ENCODE data around the gene TNK2.
"Not testable (repeated sequence)": the region's sequence is repeated elsewhere in the genome, so short reads cannot be mapped to it uniquely, and the experiment has no call there.

Gene TNK2

DNA sequence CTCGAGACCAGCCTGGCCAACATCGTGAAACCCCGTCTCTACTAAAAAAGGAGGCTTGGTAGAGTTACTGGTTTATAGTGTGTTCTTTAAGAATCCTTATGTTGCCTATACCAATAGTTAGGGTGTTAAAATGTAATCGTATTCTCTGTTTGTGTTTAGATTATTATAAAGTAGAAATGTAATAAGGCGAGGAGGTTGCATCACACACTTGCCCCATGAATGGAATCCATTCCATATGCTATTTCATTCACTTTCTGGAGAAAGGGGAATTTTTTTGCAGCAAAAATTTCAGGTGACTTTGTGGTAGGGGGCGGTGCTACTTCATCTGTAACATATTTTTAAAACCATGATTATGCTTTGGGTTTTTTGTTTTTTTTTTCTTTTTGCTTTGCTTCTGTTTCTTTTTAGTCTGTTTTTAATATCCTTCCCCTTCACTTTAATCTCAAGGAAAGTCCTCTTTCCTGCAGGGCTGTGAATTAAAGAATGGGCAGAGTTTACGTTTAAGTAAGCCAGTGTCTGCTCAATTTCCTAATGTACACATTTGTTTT is 63.6 kb downstream of the TNK2 start:
- DNase-seq: no peak

DNA sequence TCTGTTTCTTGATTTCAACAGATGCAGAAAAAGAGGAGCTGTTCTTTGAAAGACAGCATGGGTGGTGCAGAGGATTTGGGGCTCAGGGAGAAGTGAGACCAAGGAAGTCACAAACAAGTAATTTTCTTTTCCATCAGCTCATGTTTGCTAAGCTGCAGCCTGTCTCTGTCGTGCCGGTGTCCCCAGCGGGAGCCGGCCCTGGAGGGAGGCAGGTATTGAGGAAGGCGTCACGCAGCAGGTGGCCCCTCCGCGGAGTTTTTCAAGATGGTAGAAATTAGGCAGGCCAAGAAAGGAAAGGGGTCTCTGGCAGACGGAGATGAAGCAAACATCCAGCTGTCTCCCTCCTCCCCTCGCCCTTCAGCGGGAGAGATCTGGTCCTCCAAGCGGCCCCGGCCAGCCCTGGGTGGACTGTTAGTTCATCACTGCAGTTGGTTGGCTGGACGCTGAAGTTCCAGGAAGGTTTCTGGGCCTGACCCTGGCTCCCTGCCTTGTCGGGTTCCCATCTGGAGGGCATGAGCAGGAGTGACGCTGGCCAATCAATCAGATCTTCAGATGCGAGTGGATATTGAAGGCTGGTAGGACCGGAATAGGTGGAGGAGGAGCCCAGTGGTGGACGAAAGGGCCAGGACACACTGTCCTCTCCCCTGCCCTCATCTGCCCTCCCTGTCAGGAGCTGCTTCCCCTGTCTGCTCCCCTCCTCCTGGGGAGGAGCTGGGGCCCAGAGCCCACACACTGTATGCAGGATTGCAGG is 68.9 kb downstream of the TNK2 start:
- DNase-seq: no peak

DNA sequence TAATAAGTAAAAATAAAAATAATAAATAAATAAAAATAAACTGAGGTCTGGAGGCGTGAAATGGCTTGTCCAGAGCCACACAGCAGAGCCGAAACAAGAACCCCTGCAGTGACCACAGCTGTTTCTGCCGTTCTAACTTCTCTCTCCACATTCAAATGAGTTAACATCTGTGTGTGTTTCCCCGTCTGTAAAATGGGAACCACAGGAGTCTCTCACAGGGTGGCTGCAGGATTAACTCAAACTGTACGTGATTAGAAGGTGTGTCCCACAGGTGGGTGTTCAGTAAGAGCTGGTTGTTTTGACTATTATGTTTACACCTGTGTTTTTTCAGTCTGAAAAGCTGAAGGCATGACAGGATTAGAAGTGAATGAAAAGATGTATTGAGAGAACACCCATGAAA is 69.6 kb downstream of the TNK2 start:
- no peak for DNase-seq

DNA sequence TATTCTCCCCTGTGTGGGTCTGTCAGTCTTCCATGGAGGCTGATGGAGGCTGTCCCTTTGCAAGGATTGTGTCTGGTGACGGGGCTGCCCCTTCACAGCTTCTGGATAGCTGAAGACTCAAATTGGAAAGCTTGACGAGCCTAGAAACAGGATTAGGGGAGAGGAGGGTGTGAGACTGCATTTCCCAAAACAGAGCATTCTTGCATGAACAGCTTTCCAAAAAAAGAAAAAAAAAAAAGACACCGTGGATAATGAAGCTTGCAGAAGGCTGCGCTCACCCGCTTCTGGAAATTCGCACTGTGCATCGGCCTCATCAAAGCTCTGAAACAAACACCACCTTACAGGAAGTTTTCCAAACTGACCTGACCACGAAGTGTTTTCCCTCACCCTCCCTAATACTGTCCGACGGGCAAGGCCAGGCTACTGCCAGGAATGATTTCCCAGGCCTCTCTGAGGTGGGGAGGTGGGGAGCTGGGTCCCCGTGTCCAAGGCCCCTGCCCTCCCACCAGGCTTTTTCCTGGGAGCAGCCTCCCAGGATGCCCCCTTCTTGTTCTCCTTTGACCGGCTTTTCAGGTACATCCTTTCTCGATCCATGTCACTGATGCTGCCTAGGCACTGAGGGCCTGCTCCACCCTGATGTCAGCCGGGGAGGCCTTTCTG is 71.7 kb downstream of the TNK2 start:
- DNase-seq: no peak

DNA sequence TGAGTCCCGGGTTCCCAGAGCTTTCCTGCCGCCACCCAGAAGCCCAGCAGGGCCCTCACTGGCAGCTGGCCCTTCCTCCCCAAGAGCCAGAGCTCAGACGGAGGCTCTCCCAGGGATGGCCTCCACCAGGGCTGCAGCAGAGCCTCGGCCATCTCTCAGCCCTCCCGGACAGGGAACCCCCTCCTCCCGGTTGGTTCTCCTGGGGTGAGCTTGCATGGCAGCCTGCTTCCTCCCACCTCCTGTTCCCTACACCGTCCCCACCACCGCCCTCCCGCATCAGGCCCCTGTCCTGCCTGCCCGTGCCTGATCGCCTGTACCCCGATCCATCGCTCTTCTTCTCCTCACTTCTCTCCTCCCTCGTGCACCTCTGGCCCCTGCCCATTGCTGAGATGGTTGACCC is 72.6 kb downstream of the TNK2 start:
- no peak for DNase-seq

DNA sequence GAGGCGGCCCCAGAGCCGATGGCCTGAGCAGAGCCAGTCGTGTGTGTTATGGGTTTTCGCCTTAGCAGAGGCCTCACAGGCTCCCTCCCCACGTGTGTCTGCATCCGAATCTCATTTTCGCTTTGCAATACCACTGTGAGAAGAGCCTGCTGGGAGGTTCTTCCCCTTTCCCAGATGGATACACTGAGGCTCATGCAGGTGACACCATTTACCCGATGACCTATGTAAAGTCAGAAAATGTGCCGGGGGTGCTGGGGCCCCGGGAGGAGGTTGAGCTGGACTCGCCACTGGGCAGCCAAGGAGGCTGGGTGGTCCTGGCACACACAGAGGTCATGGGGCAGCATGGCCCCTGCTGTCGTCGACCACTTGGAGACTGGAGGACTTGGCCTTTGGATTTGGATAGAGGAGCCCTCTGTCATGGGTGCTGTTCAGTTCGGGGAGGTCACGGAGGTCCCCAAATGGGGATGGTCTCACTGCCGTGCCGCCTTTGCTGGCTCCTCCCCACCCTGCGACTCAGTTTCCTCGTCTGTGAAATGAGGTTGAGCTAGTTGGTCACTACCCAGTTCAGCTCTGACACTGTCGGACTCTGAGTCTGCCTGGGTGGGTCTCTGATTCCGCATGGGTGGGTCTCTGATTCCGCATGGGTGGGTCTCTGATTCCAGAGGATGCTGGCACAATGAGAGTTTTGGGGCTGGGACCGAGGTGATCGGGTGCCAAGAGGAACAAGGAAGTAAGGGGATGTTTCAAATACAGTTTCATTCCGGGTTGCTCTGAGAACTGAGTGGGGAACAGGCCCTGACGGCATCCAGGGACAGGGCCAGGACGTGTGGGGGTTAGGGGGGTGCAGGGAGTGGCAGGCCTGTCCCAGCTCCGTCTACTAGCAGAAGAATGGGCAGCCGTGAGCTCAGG is 73.4 kb downstream of the TNK2 start:
- no peak for DNase-seq

DNA sequence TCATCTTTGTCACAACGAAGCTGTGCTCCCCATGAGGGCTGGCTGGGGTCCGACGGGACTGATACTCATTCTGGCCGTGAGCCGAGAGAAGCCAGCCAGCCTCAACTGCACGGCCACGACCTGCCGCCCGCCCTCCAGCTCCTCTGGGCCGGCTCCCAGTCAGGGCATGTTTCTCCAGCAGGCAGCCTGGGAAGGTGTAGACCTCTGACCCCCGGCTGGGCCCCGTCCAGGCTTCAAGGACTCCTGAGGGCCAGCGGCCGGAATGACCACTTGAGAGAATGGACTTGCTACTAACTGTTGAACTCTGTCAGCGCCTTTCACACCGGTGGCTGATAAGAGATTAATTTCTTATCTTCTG is 78.5 kb downstream of the TNK2 start:
- no peak for DNase-seq

DNA sequence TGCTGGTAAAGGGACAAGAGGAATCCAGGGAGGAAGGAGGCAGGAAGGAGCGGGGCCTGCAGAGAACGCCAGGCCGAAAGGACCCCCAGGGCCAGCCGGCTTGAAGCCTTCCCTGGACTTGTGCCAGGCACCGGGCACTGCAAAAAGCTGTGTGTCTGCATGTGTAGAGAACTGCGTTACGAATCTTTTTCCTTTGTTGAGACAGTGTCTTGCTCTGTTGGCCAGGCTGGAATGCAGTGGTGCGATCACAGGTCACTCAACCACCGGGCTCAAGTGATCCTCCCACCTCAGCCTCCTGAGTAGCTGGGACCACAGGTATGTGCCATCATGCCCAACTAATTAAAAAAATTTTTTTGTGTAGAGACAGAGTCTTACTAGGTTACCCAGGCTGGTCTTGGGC is 79.6 kb downstream of the TNK2 start:
- no peak for DNase-seq

DNA sequence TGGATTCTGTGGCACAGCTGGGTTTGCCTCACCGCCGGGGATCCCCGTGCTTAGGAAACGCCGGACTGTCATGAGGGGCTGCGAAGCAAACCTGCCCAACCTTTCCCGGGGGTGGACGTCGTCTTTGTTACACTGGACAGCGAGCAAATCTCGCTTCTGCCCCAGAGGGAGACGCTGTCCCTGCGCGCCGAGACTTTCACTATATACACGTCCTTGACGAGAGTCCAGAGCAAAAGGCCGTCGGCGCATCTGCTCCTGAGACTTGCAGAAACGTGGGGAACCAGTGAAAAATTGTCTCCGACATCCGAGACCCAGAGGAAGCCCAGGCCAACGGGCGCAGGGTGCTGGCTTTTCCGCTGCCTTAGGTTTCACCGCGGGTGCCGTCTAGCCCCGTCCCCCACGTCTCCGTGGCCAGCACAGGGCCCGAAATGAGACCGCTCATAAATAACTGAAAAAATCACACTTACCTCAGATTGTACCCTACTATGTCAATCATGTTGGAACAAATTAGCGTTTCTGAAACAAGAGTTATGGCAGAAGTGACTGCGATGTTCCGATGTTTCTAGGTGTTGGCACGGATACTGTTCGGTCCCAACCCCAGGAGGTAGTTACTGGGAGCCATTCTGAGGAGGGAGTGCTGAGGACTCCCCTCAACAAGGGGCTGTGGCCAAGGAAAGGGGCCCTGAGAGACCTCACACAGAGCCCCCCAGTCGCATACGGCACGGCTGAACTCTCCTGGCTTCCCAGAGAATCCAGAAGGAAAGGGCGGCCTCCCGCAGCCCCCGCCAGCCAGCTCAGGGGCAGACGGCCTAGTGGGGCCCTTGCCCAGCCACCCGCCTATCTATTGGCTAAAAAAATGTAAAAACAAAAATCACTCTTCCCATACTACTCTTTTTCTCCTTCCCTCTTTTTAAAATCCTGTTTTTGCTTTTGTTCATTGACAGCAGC is 82.2 kb downstream of the TNK2 start:
- DNase-seq: no peak

DNA sequence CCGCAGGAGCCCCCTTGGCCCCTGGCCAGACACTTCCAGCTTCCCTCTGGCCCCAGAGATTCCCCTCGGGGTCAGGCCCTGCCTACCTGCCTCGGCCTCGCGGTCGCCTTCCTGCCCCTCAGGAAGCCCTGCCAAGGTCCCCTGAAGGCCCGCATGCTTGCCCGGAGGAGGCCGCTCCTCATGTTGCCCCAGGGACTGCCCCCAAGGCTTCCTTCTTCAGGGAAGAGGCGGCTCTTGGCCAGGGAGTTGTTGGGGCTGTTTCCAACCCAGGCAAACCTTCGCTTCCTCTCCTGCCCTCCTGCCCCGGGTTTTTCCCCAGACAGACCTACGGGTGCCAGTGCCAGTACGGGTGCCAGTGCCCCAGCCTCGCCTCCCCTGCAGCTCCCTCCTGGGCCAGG is 83.2 kb downstream of the TNK2 start:
- DNase-seq: no peak

DNA sequence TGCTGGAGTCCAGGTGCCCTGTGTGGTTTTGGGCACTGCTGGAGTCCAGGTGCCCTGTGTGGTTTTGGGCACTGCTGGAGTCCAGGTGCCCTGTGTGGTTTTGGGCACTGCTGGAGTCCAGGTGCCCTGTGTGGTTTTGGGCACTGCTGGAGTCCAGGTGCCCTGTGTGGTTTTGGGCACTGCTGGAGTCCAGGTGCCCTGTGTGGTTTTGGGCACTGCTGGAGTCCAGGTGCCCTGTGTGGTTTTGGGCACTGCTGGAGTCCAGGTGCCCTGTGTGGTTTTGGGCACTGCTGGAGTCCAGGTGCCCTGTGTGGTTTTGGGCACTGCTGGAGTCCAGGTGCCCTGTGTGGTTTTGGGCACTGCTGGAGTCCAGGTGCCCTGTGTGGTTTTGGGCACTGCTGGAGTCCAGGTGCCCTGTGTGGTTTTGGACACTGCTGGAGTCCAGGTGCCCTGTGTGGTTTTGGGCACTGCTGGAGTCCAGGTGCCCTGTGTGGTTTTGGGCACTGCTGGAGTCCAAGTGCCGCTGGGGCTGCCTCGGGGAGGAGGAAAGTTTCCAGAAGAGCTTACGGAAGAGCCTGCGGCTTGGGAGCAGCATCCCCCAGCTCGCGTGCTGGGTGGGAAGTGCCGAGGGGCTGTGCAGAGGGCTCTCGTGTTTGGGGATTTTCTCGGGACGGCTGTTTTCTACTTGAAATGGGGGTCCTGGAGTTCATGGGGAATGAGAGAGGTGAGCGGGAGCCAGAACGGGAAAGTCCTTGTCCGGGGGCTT is 83.7 kb downstream of the TNK2 start:
- not testable (repeated sequence) for DNase-seq

DNA sequence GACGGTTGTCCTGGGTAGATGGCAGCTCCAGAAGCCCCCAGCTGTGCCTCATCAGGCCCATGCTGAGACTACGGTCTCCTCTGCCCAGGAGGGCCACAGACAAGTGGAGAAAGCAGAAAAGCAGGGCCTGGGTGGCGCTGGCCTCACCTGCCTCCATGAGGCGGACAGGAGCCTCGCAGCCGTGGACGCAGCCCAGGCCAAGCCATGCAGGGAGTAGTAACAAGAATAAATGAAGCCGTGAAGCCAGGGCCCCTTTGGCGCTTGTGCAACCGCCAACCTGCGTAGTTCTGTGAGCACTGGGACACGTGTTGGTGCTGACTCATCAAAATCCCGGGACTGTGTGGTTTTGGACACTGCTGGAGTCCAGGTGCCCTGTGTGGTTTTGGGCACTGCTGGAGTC is 84.4 kb downstream of the TNK2 start:
- DNase-seq: no peak

DNA sequence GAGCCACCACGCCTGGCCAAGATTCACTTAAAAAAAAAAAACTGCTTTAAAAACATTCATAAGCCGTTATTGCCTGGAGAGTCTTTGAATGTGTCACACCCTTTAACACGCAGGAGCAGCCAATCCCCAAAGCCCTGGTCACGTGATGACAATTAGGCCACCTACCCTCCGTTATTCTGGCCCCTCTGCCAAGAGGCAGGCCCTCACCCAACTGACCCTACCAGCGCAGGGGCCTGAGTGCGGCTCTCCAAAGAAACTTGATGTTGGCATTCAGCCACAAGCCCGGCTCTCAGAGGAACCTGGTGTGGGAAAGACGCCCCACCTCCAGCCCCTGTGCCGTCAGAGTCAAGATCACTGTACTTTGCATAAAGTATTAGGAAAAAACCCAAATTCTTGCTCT is 85.1 kb downstream of the TNK2 start:
- DNase-seq: no peak

DNA sequence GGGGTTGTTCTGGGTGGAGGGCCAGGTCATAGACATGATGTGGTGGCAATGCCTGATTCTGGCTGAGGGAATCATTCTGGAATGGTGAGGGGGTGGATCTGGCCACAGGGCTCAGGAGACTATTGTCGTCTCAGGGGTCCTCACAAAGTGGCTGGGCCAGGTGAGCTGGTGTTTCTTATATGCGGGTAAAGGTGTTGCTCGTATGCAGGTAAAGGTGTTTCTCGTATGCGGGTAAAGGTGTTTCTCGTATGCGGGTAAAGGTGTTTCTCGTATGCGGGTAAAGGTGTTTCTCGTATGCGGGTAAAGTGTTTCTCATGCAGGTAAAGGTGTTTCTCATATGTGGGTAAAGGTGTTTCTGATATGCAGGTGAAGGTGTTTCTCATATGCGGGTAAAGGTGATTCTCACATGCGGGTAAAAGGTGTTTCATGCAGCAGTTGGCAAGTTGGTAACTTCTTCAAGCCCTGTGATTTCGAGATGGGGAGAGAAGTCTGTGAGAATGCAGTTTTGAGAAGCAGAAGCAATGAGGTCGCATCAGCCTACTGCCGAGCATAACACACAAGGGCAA is 86.1 kb downstream of the TNK2 start:
- DNase-seq: no peak

DNA sequence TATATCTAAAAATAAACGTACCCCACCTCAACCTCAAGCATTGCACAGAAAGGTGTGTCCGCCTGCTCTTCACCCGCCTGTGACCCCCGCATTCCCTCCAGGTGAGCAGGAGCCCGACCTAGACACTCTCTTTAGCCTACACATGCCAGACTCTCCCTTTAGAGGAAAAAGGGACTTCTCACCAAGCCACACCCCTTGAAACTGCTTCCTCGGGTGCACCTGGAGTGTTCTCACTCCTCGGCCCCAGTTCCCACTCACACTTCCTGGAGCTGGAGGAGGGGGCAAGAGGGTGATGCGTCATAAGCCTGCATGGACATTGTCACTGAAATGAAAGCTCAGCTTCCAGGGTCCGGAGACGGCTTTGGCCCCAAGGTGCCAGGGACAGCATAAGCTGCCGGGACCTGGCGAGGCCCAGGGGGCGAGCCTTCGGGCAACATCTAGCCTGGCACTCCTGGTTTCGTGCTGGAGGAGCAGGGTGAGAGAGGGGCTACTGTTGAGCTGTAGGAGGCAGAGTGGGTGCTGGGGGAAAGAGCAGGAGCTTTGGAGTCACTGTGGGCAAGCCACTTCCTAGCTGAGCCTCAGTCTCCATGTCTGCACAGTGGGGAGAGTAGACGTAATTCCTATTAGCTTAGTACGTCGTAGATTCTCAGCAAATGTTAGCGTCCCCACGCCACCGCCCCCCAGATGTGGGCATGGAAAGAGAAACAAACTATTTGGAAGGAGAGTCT is 86.8 kb downstream of the TNK2 start:
- DNase-seq: no peak

DNA sequence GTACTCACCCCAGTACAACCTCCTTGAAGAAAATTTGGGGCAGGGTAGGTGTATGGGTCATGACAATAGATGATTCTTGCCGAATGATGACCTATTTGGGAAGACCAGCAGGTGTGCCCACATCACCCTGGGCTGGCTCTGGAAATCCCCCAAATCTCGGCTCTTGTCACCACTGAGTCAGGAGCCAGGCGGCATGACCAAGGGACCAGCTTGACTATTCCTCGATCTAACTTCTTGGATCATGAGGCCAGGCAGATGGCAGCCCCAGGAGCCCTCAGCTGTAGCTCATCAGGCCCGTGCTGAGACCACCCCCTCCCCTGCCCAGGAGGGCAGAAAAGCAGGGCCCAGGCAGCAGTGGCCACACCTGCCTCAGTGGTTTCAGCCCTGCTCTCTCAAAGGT is 87.5 kb downstream of the TNK2 start:
- DNase-seq: no peak

DNA sequence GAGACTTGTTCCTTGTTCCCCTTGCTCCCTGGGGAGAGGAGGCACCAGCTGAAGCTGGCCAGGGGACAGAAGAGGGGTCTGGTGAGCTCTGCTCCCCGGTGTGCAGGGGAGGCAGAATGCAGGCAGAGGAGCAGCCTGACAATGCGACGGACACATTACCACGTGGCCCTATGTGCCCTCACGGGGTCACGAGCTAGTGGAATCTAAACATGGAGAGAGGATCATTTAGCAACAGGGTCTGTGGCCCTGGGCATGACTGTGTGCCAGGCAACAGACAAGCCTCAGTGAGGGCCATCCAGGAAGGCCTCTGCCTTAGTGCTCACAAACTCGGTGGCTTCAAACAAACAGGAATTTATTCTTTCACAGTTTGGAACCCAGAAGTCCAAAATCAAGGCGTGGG is 88.2 kb downstream of the TNK2 start:
- no peak for DNase-seq

DNA sequence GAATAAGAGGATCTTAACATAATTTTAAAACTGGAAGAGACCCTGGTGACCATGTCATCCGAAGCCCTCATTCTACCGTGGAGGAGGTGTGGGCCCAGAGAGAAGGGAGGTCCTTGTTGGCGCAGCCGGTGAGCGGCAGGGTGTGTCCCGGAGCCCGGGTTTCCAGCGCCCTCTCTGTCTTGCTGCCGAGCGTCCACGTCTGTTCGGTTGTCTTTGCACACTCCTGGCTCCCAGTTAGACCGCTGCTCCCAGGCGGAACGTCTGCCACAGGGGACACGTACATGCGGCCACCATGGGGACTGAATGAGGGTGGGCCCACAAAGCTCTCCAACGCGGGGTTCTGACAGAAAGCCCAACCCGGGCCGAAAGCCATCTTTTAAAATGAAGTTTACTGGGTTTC is 90.0 kb downstream of the TNK2 start:
- no peak for DNase-seq

DNA sequence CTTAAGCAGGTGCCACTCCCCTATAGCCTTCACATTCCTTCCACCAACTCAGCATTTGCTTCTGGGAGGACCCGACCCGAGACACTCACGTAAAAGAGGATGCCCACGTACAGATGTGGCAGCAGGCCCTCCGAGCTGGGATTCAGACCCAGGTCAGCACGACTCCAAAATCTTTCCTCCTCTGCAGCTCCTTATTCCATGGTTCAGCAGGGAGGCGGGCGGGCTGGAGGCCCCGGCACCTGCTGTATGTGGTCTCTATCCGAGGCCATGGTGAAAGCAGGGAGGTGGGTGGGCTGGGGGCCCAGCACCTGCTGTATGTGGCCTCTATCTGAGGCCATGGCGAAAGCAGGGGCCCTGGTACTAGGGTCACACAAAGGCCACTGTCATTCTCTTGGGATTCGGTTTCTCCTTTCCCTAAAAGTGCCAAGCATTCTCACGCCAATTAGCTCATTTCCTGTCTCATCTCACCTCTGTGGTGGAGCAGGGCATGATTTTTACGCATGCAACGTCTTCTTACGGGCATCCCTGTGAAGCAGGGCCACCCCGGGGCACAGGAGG is 90.7 kb downstream of the TNK2 start:
- no peak for DNase-seq

DNA sequence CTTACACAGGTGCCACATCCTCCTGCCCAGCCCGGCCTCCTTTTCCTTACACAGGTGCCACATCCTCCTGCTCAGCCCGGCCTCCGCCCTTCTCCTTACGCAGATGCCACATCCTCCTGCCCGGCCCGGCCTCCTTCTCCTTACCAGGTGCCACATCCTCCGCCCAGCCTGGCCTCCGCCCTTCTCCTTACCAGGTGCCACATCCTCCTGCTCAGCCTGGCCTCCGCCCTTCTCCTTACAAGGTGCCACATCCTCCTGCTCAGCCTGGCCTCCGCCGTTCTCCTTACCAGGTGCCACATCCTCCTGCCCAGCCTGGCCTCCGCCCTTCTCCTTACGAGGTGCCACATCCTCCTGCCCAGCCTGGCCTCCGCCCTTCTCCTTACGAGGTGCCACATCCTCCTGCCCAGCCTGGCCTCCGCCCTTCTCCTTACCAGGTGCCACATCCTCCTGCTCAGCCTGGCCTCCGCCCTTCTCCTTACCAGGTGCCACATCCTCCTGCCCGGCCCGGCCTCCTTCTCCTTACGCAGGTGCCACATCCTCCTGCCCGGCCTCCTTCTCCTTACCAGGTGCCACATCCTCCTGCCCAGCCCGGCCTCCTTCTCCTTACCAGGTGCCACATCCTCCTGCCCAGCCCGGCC is 92.0 kb downstream of the TNK2 start:
- not testable (repeated sequence) for DNase-seq
